ENCODE data around the gene TIAL1.

The TIAL1 gene

GRCh38 chr10:119526149-119526548, 70.6 kb downstream of the TIAL1 start:
- in situ Hi-C loops (cut with HindIII; ENCODE audit: low pct_unique_long_range_greater_than_20kb, low sequenced_read_pairs): no loop called here
- no peak for TF ChIP-seq JUND (IDR thresholded peaks at IDR 0.05; ENCODE audit: low read depth)
- DNase-seq (ENCODE audit: low read depth in 1 of 2, low spot score in 1 of 2): no peak

GRCh38 chr10:119525116-119525515, 71.6 kb downstream of the TIAL1 start:
- in situ Hi-C loops (cut with HindIII; ENCODE audit: low pct_unique_long_range_greater_than_20kb, low sequenced_read_pairs): no loop called here
- TF ChIP-seq JUND (IDR thresholded peaks at IDR 0.05; ENCODE audit: low read depth): no peak
- no peak for DNase-seq (ENCODE audit: low read depth in 1 of 2, low spot score in 1 of 2)

GRCh38 chr10:119524720-119525070, 72.1 kb downstream of the TIAL1 start:
- TF ChIP-seq JUND (IDR thresholded peaks at IDR 0.05; ENCODE audit: low read depth): no peak
- in situ Hi-C loops (cut with HindIII; ENCODE audit: low pct_unique_long_range_greater_than_20kb, low sequenced_read_pairs): no loop called here
- DNase-seq (ENCODE audit: low read depth in 1 of 2, low spot score in 1 of 2): no peak

GRCh38 chr10:119523895-119524719, 72.7 kb downstream of the TIAL1 start:
- in situ Hi-C loops (cut with HindIII; ENCODE audit: low pct_unique_long_range_greater_than_20kb, low sequenced_read_pairs): no loop called here

More at GRCh38 chr10:119523895-119524719, 72.7 kb downstream of the TIAL1 start:
- no peak for TF ChIP-seq JUND (IDR thresholded peaks at IDR 0.05; ENCODE audit: low read depth)
- DNase-seq (ENCODE audit: low read depth in 1 of 2, low spot score in 1 of 2): no peak
